ENCODE results near the gene RDH13.
A peak's percentile ranks its signal among the peaks of the same experiment; 100 is the strongest.
"Not testable (repeated sequence)": the region's sequence is repeated elsewhere in the genome, so short reads cannot be mapped to it uniquely, and the experiment has no call there.

Gene RDH13

DNA sequence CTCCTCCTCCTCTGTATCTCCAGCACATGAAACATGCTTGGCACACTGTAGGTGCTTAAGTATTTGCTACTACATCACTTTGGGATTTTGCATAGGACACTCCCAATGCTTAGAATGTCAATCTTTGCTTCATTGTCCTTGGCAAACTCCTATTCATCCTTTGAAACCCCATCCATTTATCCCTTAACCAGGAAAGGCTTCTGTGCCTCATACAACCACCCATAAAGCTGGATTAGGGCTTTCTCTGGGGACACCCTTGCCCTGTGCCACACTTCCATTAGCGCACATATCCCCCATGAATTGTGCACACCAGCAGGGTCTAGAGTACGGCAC lies 6.9 kb upstream of the RDH13 start:
- no peak overlapping the region for H3K9ac ChIP-seq (ENCODE audit: low read depth, low read length)

DNA sequence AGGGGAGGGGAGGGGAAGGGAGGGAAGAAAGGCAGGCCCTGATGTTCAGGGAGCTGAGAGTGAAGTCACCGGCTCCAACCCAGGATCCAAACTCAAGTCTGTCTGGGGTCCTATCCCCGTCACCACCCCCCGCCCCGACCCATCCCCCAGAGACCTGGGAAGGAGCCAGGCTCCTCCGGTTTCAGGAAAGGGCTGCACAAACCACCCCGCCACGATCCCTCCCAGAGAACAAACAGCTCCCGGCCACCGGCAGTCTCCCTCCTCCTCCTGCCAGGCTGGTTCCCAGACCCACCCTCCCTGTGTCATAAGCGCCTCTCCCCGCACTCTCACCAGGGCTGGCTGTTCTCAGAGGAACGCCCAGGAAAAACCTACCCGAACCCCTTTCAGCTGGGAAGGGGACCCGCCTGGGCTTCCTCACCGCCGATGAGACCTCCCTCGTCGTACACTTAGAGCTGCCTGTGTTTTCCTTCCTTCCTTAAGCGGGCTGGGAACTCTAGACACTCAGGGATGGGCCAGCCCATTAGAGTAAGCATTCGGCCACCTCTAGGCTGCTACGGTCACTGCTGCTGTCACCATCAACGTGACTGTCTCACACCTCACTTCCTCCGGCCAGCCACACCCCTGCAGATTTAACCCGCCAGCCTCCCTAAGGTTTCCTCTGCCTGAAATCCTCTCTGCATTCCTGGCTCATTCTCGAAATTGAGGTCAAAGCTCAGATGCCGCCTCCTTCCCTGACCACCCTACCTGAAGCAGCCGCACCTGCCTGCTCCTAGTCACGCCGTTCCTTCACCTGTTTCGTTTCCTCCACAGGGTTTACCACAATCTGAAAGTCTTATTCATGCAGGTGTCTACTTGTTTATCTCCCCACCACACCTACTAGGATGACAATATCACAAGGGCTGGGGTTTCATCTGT lies 6.3 kb upstream of the RDH13 start:
- Histone ChIP-seq H3K9ac (ENCODE audit: low read depth, low read length) (no peak overlapping the region), H3K4me1 (ENCODE audit: control insufficient read depth, insufficient read depth, low read length) (peaks cover 14% of the 10 kb centered on the region), H3K9me3 (replicated peaks; ENCODE audit: low read length) (no peaks in the 10 kb centered on the region), H3K4me3 (ENCODE audit: low read length) (peak overlapping the region; percentile 47), H3K27me3 (ENCODE audit: control insufficient read depth, insufficient read depth, low read length) (peaks cover 39% of the 10 kb centered on the region), H3K36me3 (ENCODE audit: insufficient read depth, low read length) (no peaks in the 10 kb centered on the region), H3K4me2 (ENCODE audit: low read length) (peak overlapping the region; percentile 76)

More for the DNA sequence above, 6.9 kb upstream of the RDH13 start:
- H3K27me3 ChIP-seq (ENCODE audit: control insufficient read depth, insufficient read depth, low read length), result peaks cover 39% of the 10 kb centered on the region
- H3K4me1 ChIP-seq (ENCODE audit: control insufficient read depth, insufficient read depth, low read length), result peaks cover 14% of the 10 kb centered on the region
- H3K9me3 ChIP-seq (replicated peaks; ENCODE audit: low read length), result no peaks in the 10 kb centered on the region
- no peak overlapping the region for H3K4me3 ChIP-seq (ENCODE audit: low read length)
- H3K4me2 ChIP-seq (ENCODE audit: low read length), result no peak overlapping the region
- no peaks in the 10 kb centered on the region for H3K36me3 ChIP-seq (ENCODE audit: insufficient read depth, low read length)

- Histone ChIP-seq H3K4me3 (ENCODE audit: low read length) (no peak overlapping the region), H3K27me3 (ENCODE audit: control insufficient read depth, insufficient read depth, low read length) (peaks cover 39% of the 10 kb centered on the region), H3K36me3 (ENCODE audit: insufficient read depth, low read length) (no peaks in the 10 kb centered on the region), H3K4me2 (ENCODE audit: low read length) (no peak overlapping the region), H3K9me3 (replicated peaks; ENCODE audit: low read length) (no peaks in the 10 kb centered on the region), H3K9ac (ENCODE audit: low read depth, low read length) (no peak overlapping the region), H3K4me1 (ENCODE audit: control insufficient read depth, insufficient read depth, low read length) (peaks cover 14% of the 10 kb centered on the region)
Observed at GRCh38 chr19:55067869-55068268, 4.9 kb upstream of the RDH13 start.

GRCh38 chr19:55066107-55066709 lies 3.3 kb upstream of the RDH13 start:
- Histone ChIP-seq H3K36me3 (ENCODE audit: insufficient read depth, low read length) (no peaks in the 10 kb centered on the region), H3K4me1 (ENCODE audit: control insufficient read depth, insufficient read depth, low read length) (peaks cover 12% of the 10 kb centered on the region), H3K4me2 (ENCODE audit: low read length) (no peak overlapping the region), H3K9ac (ENCODE audit: low read depth, low read length) (no peak overlapping the region), H3K9me3 (replicated peaks; ENCODE audit: low read length) (no peaks in the 10 kb centered on the region), H3K27me3 (ENCODE audit: control insufficient read depth, insufficient read depth, low read length) (peaks cover 39% of the 10 kb centered on the region), H3K4me3 (ENCODE audit: low read length) (no peak overlapping the region)

DNA sequence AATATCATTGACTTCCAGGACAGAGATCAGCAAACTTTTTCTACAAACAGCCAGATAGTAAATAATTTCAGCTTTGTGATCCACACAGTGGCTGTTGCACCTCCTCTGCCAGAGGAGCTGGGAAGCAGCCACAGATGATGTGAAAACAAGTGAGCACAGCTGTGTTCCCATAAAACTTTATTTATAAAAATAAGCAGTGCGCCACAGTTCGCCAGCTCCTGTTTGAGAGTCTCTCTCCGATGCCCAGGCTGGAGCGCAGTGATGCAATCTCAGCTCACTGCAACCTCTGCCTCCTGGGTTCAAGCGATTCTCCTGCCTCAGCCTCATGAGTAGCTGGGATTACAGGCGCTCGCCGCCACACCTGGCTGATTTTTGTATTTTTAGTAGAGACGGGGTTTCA lies 2.6 kb upstream of the RDH13 start:
- H3K4me3 ChIP-seq (ENCODE audit: low read length); H3K4me2 ChIP-seq (ENCODE audit: low read length); H3K9me3 ChIP-seq (replicated peaks; ENCODE audit: low read length); H3K9ac ChIP-seq (ENCODE audit: low read depth, low read length); H3K36me3 ChIP-seq (ENCODE audit: insufficient read depth, low read length): not testable (repeated sequence)
- Histone ChIP-seq H3K4me1 (ENCODE audit: control insufficient read depth, insufficient read depth, low read length) (peaks cover 12% of the 10 kb centered on the region), H3K27me3 (ENCODE audit: control insufficient read depth, insufficient read depth, low read length) (peaks cover 39% of the 10 kb centered on the region)

GRCh38 chr19:55063492-55063843 lies 520 bp upstream of the RDH13 start:
- no peaks in the 10 kb centered on the region for H3K9me3 ChIP-seq (replicated peaks; ENCODE audit: low read length)
- peaks cover 3% of the 10 kb centered on the region for H3K4me1 ChIP-seq (ENCODE audit: control insufficient read depth, insufficient read depth, low read length)
- H3K9ac ChIP-seq (ENCODE audit: low read depth, low read length), result no peak overlapping the region
- peaks cover 24% of the 10 kb centered on the region for H3K27me3 ChIP-seq (ENCODE audit: control insufficient read depth, insufficient read depth, low read length)
- peak overlapping the region; percentile 79 for H3K4me3 ChIP-seq (ENCODE audit: low read length)
- H3K4me2 ChIP-seq (ENCODE audit: low read length), result no peak overlapping the region
- peaks cover 4% of the 10 kb centered on the region for H3K36me3 ChIP-seq (ENCODE audit: insufficient read depth, low read length)

- not testable (repeated sequence) for H3K4me2 ChIP-seq (ENCODE audit: low read length); H3K27me3 ChIP-seq (ENCODE audit: control insufficient read depth, insufficient read depth, low read length); H3K4me3 ChIP-seq (ENCODE audit: low read length); H3K9me3 ChIP-seq (replicated peaks; ENCODE audit: low read length); H3K4me1 ChIP-seq (ENCODE audit: control insufficient read depth, insufficient read depth, low read length); H3K9ac ChIP-seq (ENCODE audit: low read depth, low read length)
- peaks cover 17% of the 10 kb centered on the region for H3K36me3 ChIP-seq (ENCODE audit: insufficient read depth, low read length)
Observed at GRCh38 chr19:55060287-55060686, 2.7 kb downstream of the RDH13 start.

DNA sequence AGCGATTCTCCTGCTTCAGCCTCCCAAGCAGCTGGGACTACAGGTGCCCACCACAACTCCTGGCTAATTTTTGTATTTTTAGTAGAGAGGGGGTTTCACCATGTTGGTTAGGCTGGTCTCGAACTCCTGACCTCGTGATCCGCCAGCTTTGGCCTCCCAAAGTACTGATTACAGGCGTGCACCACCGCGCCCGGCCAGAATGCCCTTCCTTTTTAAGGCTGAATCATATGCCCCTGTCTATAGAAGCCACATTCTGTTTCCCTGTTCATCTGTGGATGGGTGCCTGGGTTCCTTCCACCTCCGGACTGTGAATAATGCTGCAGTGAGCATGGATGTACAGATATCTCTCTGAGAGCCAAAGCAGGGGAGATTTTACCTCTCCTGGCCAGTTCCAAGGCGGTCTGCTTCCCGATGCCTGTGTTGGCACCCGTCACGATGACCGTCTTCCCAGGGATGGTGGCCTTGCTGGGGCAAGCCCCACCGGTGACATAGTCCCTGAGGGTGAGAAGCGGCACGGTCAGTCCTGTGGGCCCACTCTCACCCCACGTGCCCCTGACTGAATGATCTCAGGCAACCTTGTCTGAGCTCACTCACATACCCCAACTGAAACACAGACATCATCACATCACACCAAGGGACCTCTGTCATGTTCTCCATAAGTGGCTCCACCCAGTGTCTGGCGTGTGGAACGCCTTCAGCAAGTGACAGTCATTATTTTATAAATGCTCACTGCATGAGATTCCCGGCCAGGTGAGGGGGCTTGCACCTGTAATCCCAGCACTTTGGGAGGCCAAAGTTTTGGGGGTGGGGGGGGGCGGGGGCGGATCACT lies 4.0 kb downstream of the RDH13 start:
- no peak overlapping the region for H3K4me2 ChIP-seq (ENCODE audit: low read length)
- no peak overlapping the region for H3K9ac ChIP-seq (ENCODE audit: low read depth, low read length)
- no peaks in the 10 kb centered on the region for H3K9me3 ChIP-seq (replicated peaks; ENCODE audit: low read length)
- no peaks in the 10 kb centered on the region for H3K27me3 ChIP-seq (ENCODE audit: control insufficient read depth, insufficient read depth, low read length)
- H3K4me1 ChIP-seq (ENCODE audit: control insufficient read depth, insufficient read depth, low read length), result peaks cover 3% of the 10 kb centered on the region
- H3K4me3 ChIP-seq (ENCODE audit: low read length), result no peak overlapping the region
- H3K36me3 ChIP-seq (ENCODE audit: insufficient read depth, low read length), result peaks cover 18% of the 10 kb centered on the region

DNA sequence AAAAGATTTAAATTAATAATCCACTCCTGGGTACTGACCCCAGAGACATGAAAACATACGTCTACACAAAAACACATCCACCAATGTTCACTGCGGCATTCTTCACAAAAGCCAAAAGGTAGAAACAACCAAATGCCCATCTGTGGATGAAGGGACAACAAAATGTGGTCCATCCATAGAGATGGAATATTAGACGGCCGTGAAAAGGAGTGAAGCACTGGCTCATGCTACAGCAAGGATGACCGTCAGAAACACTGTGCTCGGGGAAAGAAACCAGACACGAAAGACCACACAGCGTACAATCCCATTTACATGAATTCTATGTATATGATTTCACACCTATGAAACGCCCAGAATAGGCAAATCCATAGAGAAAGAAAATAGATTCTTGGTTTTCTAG lies 6.1 kb downstream of the RDH13 start:
- Histone ChIP-seq H3K27me3 (ENCODE audit: control insufficient read depth, insufficient read depth, low read length) (no peaks in the 10 kb centered on the region), H3K9me3 (replicated peaks; ENCODE audit: low read length) (no peaks in the 10 kb centered on the region), H3K36me3 (ENCODE audit: insufficient read depth, low read length) (peaks cover 25% of the 10 kb centered on the region), H3K9ac (ENCODE audit: low read depth, low read length) (no peak overlapping the region), H3K4me2 (ENCODE audit: low read length) (no peak overlapping the region), H3K4me1 (ENCODE audit: control insufficient read depth, insufficient read depth, low read length) (no peaks in the 10 kb centered on the region), H3K4me3 (ENCODE audit: low read length) (no peak overlapping the region)

- Histone ChIP-seq H3K4me3 (ENCODE audit: low read length) (no peak overlapping the region), H3K36me3 (ENCODE audit: insufficient read depth, low read length) (peaks cover 23% of the 10 kb centered on the region), H3K4me1 (ENCODE audit: control insufficient read depth, insufficient read depth, low read length) (no peaks in the 10 kb centered on the region), H3K9ac (ENCODE audit: low read depth, low read length) (no peak overlapping the region), H3K4me2 (ENCODE audit: low read length) (no peak overlapping the region), H3K27me3 (ENCODE audit: control insufficient read depth, insufficient read depth, low read length) (no peaks in the 10 kb centered on the region), H3K9me3 (replicated peaks; ENCODE audit: low read length) (no peaks in the 10 kb centered on the region)
Observed at GRCh38 chr19:55053735-55054134, 9.2 kb downstream of the RDH13 start.

- Histone ChIP-seq H3K4me2 (ENCODE audit: low read length) (no peak overlapping the region), H3K27me3 (ENCODE audit: control insufficient read depth, insufficient read depth, low read length) (no peaks in the 10 kb centered on the region), H3K4me3 (ENCODE audit: low read length) (no peak overlapping the region), H3K4me1 (ENCODE audit: control insufficient read depth, insufficient read depth, low read length) (no peaks in the 10 kb centered on the region), H3K9me3 (replicated peaks; ENCODE audit: low read length) (no peaks in the 10 kb centered on the region), H3K9ac (ENCODE audit: low read depth, low read length) (no peak overlapping the region), H3K36me3 (ENCODE audit: insufficient read depth, low read length) (peaks cover 20% of the 10 kb centered on the region)
Observed at GRCh38 chr19:55050749-55051532, 12.0 kb downstream of the RDH13 start.

Measured in skeletal muscle satellite cell (primary cell).